NCI-H345 treated with DMSO at 0.1 percent for 48 hours (cell line): Measurements from ENCODE around the gene LRIG1.
A peak's percentile ranks its signal among the peaks of the same experiment; 100 is the strongest.

Experiments
- DNase-seq: peaks from one replicate; lab custom pipeline; 2025; ENCODE audit not compliant: unreplicated experiment; lab: John Stamatoyannopoulos, UW

Gene LRIG1

DNA sequence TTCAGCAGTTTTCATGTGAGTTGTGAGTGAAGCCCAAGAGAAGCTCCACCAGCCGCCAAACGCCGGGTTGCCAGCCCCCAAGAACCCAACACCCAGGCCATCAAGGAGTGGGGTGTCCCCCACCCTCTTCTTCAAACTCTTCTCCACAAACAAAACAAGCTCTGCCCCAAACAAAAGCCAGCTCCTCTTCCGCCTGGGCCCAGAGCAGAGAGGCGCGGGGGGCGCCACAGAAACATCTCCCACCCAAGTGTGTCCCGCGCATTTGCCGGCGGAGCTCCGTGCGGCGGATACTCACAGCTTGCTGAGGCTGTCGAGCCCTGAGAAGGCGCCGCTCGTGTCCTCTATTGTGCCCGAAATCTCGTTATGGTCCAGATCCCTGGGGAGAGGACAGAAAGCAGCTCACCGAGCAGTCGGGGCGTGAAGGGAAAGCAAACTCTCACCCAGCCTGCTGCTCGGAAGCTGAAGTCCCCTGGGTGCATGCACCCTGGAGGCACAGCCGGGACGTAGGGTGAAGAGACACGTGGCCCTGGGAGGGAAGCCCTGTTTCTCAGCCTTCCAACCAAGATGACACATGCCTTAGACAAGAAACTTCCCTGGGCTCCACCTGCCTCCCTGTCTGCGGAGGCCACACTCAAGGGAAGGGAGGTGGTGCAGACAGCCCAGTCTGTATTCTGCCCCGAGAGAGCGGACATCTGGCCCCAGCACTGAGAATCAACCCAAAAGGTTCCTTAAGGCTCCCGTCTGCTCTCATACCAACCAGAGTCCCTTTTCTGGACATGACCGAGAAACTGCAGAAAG, 95.7 kb downstream of the LRIG1 start:
- no peak for DNase-seq

DNA sequence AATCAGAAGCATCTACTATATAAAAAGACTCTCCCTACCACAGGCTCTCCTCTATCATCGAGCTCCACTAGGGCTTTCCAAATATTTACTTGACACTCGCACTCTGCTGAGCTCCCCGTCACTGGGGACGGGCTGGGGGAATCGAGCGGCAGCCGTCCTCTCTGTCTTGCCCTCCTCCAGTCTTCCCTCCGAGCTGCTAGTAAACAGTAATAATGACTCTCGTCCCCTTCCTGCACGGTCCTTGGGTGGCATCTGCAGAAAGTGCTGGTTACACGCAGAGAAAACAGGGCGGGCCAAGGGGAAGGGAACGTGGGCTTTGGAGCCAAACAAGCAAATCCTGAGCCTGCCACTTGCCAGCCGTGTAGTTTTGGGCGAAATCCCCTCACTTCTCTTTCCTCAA, 96.6 kb downstream of the LRIG1 start:
- DNase-seq, result no peak

DNA sequence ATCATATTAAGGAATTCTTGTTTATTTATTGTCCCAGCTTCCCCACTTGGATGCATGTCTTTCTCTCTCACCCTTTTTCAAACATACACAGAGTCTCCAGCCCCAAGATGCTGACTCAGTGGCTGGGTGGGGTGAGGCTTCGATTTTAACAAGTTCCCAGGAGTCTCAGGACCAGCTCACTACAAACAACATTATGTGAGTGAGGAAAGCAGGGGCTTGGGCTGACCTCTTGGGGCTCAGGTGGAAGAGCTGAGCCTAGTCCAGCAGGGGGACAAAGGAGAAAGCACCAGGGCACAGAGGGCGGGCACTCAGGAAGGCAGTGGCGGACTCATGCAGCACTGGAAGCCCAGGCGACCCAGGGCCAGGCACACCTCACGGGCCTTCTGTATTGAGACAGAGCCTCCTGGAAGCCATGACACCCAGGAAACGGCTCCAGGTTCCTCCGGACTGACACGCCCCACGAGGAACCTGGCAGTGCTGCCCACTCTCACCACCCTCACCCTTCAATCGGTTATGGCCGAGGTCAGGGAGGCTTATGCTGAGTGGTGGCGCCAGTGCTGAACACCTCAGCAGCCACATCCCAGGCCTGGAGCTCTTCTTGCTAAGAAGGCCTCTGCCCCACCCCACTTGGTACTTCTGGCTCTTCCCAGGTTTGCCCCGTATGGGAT, 97.4 kb downstream of the LRIG1 start:
- no peak for DNase-seq

DNA sequence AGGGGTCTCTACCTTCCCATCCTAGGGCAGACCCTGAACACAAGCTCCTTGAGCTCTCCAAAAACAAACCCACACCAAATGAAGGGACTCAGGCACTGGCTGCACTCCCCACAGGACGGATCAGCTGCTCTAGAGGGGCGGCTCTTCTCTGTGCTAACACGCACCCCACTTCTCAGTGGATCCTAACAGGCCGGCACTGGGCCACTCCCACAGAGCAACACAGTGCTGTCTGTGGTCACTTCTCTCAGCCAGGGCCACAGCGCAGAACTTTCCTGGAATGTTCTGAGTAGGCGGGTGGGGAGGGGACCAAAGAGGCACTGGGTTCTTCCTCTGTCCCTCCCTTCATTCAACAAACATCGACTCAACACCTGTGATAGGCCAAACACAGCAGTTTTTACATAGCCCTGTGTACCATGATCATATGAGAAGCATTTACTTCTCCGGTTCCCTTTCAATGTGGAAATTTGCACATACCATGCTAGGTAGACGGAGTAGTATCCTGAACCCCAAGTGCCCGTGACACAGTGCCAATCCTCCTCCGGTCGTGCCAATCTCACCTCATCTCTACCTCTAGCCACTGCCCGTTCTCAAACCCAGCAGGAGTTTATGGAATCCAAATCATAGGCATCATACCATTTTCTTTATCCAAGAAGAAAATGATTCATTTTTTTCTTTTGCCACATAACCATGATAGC, 98.1 kb downstream of the LRIG1 start:
- DNase-seq, result no peak

DNA sequence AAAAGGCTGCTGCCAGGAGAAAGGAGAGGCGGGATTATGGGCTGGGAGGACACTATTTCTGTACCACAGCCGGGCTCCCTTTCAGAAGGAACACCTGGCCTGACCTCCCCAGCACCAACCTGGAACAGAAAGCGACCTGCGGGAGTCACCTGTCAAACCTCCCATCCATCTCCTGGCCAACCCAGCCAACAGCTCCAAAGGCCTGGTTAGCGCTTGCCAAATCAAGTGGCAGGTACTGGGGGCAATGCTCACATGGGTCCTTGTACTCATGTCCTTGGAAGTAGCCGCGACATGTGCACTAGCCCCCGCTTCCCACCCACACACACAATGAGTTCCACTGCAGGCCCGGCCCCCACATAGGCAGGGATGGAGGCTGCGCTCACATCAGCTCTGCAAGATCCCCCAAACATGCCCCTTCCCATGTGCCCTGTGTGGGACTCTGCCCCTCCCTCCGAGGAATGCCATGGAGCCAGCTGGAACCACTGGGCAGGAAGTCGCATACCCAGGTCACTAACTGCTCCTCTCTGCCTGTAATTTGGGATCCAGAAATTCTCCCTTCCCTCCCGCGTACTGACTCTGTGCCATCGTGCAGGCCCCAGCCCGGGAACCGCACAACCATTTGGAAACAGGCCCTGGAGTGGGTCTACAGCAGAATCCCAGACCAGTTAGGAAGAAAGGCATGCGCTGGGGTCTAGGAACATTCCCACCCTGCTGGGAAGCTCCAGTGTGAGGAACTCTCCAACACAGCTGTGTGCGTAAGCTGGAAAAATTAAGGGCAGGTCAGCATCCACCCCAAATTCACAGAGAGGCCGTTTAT, 98.9 kb downstream of the LRIG1 start:
- DNase-seq, result no peak

DNA sequence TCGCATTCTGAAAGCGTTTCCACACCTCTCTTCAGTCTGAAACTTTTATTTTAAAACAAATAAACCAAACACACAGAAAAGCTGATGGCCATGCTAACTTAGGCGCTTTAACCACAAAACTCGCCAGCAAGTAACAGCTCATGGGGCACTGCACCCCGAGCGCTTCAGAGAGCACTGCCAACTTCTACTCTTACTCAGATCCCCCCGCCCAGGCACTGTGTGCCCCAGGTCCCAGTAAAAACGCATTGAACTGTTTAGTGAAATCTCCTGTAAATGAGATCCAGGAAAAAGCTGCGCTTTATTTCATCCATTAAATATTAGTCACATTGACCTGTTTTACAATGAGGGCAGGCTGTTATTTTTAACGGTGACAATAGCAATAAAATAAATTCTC, 99.7 kb downstream of the LRIG1 start:
- no peak for DNase-seq

DNA sequence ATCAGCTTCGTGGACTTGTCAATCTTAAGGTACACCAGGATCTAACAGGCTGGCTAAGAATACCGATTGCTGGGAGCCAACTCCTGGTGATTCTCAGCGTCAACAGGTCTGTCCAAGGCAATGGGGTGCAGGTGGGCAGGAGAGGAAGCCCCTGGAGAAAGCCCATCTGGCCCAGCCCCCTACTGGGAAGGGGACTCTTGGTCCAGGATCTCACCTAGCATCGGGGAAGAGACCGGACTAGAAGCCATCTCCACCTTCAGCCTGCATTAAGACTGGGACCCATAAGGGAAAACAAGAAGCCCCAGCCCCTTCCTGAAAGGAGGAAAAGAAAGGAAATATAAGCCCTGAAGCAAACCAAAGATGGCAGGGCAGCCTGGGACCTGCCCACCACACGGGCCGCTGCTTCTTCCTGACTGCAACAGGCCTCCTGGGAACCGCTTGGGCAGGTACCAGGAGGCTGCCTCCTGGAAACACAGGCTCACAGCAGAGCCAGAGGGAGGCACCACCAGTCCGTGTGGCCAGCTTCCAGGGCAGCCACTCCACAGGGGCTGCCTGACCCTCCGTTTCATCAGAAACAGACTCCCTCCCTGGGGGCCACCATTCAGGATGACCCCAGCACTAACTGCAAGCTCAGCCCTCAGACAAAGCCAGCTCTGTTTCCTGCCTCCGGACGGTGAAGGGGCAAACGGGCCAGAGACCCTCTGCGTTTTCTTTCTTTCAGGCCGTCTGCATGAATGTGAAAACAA, 100.2 kb downstream of the LRIG1 start:
- no peak for DNase-seq

DNA sequence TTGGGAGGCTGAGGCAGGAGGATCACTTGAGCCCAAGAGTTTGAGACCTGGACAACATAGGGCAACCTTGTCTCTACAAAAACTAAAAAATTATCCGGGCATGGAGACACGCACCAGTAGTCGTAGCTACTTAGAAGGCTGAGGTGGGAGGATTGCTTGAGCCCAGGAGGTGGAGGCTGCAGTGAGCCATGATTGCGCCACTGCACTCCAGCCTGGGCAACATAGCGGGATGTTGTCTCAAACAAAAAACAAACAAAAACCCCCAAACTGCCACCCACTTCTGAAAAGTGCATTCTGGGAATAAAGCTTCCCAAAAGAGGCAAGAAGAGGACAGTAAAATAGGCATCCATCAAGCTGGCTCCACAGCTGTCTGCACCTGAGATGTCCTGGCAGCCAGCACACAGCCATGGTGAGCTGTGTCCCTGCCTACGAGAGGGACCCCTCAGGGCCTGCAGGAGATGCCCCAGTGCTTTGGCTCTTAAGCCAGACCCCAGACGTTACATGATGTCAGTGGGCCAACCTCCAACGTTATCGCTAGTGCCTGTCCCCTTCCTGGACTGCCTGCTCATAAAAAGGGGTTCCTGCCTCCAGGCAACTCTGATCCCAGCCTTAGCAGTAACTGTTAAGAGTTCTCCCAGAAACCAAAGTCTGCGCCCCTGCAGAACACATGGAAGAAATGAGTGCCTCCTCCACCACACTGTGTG, 101.1 kb downstream of the LRIG1 start:
- DNase-seq, result no peak

DNA sequence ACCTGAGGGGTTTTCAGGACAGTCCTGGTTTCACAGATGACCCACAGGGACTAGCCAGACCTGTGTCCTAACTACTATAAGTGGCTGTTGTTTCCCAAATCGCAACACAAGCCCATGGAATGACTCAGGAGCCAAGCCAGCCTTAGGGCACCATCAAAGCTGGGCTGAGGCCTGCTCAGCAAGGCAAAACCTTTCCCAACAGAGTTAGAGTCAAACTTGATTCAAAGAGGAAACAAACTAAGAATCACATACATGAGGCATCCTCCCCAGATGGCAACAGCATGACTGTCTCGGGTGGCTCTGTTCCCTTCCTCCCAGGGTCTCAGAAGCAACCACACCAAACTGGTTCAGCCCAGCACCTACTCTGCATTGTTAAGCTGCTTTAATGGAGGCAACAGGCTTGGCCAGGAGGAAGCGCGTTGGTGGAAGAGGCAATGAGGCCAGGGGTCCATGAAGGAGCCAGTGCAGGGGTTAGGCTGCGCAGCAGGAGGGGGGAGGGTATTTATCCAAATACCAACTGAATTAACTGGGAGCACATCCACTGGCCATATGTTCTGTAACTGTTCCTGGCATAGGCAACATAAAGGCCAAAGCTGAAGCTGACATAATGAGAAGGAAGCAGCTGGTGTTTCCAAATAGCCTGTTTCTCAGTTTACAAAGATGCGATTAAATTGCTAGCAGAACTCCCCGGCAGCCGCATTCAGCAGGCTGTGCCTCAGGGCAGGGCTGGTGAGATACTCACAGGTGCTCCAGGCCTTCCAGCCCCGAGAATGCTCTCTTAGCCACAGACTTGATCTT, 102.4 kb downstream of the LRIG1 start:
- peak; percentile 27 for DNase-seq

DNA sequence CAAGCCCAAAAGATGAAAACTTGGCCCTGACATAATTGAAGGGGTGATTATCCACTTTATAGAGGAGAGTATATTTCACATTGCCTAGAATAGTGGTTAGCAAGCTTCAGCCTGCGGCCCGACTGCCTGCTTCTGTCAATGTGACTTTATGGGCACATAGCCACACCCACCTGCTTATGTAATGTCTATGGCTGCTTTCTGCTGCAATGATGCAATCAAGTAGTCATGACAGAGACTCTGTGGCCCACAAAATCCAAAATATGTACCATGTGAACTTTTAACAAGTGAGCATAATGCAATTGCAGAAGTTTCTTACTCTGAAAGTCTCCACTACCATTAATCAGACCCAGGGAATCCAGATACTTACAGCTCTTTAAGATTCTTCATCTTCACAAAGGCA, 103.1 kb downstream of the LRIG1 start:
- no peak for DNase-seq

DNA sequence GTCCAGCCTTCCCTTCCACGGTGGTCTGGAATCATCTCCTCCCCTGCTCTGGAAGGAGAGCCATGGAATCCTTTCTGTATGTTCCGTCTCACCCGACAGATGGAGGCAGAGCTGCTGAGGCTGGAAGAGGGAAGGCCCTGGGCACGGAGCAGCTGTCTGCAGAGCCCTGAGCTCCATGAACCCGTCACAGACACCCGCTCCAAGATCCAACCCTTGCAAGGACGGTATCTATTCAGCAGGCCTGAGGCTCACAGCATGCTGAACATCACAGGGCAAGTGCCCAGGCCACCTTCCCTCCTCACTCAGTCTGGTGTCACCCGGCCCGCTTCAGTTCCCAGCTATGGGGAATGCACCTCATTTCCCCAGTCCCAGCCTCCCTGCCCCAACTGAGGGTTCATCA, 103.9 kb downstream of the LRIG1 start:
- no peak for DNase-seq

DNA sequence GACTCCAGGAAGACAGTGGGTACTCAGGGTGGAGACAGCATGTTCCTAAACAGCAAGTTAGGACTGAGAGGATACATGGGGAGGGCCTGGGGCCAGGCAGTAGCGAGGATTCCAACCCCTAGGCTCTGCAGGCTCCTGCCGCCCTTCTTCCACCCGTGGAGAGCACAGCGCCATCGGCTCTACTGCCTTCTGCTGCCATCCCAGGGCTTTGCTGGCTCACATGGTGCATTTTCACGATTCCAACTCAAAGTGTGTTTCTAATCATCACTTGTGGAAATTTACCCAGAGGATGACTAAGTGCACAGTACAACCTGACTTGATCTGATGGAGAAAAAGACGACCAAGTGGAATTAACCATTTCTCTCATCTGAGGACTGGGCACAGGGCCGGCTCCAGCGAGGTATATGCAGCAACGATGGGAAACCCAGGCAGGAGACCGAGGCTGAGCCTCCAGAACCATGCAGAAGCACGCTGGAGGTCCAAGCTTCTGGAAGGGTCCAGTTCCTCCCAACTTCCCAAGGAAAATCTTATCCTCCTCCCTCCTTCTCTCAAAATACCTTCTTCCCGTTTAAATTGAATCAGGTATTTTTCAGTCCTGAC, 104.6 kb downstream of the LRIG1 start:
- no peak for DNase-seq

DNA sequence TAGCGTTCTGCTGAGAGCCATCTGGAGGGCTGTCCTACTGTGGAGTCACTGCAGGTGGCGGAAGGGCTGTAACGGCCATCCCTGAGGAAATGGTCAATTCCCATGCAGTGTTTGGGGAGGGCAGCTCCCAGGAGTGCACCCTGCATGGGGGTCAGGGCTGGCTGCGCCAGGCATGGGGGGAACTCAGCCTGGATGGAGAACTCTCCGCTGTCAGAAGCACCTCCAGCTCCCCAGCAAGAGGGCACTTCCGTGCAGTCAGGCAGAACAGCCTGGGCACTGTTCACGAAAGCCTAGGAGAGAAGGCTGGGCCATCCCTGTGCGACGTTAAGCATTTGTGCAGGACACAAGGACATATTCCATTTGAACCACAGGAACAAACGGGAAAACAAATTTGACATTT, 105.2 kb downstream of the LRIG1 start:
- no peak for DNase-seq

DNA sequence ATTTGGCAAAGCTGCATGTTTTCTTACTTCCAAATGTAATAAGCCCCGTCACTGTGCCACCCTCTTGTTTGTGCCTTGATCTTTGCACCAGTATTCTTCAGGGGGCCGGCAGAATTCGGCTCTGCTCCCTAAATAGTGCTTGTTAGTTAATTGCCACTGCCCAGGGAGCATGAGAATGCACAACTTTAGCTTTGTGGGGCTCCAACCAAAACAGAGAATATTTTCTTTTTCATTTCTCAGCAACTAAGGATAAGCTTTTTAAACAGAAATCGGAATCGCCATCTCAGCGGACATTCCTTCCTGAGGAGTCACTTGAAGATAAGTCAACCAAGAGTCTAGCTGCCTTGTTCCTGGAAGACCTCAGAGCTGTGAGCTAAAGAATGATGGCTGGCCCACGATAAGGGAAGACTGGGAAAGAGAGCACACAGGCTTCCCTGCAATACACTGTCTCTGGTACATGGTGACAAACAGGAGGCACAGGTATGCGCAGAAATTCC, 106.0 kb downstream of the LRIG1 start:
- no peak for DNase-seq

DNA sequence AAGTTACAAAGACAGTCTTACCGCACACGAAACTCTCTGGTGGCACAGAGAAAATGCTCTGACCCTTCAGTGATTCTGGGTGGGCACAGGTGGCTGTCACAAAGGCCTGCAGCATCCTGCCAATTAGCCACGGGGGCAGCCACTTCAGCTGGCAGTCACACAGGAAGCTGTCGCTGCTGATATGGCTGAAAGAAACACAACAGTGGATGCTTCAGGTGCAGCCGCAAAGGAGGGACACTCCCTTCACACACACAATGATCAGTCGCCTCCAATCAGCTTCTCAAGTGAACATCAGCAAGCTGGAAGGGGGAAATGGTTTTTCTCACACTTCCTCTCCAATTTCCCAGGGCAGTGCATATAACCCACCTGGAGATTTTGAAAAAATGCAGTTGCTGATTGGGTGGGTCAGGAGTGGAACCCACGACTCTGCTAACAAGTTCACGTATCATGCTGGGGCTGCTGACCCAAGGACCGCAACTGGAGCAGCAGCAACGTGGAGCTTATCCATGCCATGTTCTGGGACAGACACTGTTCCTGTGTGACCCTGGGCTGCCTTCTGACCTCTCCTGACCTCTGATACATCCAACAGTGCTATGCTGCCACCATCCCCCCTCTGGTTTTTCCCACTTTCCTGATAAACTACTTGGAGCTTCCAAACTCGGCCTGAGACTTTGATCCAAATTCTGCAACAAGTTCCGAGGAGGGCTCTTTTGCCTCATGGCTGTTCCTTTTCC, 106.6 kb downstream of the LRIG1 start:
- DNase-seq, result peak; percentile 44

DNA sequence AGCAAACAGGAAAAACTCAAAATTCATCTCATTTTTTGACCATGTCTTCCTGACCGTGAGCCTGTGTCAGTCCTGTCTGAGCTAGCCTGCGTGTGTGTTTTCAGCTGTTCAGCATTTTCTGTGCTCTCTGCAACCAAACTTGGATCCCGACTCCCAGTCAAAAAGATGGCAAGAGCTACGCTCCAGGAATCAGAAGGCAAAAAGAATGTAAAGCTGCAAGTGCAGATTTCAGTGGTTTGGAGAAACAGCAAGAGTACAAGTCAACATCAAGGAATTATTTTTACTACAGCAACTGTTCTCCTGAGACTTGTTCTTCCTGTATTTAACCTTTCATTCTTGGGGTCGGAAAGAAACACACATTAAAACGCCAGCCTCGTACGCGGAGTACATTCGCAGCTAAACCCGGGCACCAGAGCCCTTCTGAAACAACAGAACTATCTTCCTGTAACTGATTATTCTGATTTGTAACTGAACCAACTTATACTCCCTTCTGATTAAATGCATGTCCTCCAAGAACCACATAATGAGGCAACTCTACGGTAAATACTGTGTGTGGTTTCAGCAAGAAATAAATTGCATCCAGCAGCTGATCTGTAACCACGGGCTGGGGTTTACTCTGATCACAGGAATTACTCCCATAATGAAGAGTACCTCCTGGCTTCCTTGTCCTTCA, 107.4 kb downstream of the LRIG1 start:
- DNase-seq, result no peak

DNA sequence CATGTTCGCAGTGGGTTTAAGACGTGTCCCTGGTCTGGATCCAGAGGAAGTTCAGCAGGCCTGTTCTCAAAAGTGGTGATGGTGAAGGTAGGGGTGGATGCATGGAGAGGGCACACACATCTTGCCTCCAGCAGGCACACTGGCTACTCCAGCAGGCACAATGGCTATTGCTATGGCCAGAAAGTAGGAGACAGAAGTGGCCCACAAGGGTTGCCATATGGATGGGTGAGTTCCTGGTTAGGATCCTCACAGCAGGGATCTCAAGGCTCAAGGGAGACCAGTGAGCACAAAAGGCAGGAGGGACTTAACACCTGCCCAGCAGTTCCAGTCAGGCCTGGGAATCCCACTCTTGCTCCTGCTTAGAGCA, 107.9 kb downstream of the LRIG1 start:
- DNase-seq, result no peak
